ENCODE results near the gene TIMM10B.

DNA sequence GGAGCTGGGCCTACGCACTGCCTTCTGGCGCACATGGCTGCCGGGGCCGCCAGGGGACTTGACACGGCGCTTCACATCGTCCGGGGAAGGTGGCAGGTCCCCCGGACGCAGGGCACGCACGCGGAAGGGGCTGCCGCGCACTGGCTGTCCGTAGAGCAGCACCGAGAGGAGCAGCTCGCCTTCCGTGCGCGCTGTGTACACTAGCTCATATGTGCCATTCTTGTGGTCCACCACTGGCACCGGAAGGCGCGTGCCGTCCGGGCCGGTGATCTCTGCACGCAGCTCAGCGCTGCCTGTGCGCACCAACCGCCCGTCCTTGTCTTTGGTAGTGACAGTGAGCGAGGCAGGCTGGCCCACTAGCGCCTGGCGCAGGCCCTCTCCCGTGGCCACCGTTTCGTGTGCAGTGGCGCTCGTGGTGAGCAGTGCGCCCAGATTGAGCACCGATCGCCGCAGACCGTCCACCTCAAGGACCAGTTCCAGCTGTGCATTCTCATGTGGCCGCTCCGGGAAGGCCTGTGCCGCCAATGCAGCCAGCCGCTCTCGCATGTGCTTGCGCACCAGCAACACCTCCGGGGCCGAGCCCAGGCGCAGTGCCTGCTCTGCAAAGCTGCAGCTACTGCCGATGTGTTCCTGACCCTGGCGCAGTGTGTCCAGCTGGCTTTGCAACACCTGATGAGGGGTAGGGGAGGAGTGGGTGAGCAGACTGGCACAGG, 24.8 kb upstream of the TIMM10B start:
- TF ChIP-seq, protein P1, sequence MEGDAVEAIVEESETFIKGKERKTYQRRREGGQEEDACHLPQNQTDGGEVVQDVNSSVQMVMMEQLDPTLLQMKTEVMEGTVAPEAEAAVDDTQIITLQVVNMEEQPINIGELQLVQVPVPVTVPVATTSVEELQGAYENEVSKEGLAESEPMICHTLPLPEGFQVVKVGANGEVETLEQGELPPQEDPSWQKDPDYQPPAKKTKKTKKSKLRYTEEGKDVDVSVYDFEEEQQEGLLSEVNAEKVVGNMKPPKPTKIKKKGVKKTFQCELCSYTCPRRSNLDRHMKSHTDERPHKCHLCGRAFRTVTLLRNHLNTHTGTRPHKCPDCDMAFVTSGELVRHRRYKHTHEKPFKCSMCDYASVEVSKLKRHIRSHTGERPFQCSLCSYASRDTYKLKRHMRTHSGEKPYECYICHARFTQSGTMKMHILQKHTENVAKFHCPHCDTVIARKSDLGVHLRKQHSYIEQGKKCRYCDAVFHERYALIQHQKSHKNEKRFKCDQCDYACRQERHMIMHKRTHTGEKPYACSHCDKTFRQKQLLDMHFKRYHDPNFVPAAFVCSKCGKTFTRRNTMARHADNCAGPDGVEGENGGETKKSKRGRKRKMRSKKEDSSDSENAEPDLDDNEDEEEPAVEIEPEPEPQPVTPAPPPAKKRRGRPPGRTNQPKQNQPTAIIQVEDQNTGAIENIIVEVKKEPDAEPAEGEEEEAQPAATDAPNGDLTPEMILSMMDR (IDR thresholded peaks at IDR 0.05) = no peak
- TF ChIP-seq POLR2AphosphoS5 (IDR thresholded peaks at IDR 0.05) = no peak
